ENCODE results near the gene CFAP70. TPM values are rescaled to one million over a fixed set of nuclear protein-coding genes. Genes with fewer than 3 reads are reported as not detected.

The CFAP70 gene
- polyA plus RNA-seq, 1 donor from 2014 or later: 5.8 TPM

DNA sequence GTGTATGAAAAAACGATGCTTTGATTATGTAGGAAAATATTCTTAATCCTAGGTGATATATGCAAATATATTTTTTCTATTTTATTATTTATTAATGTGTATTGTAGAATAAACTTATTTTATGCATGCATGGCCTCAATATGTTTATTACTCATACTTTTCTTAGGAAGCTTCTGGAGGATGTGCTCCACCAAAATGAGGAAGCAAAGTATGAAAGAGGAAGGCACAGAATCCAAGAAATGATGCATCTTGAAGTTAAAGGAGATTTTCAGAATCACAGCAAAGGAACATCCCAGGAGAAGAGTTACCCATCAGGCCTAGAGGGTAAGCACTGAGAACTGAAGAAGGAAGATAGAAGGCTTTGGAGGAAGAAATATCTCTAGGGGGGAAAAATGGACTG is 71.2 kb downstream of the CFAP70 start:
- no peaks in the 10 kb centered on the region for H3K27me3 ChIP-seq (ENCODE audit: insufficient read depth, low read depth, low read length)
- H3K79me2 ChIP-seq (replicated peaks; ENCODE audit: insufficient read depth, low read length): no peaks in the 10 kb centered on the region
- H2AFZ ChIP-seq (ENCODE audit: low read depth, low read length): no peak overlapping the region
- no peaks in the 10 kb centered on the region for H3K9me3 ChIP-seq (ENCODE audit: low read length)
- H3K27ac ChIP-seq (ENCODE audit: low read length): no peak overlapping the region
- H3K36me3 ChIP-seq (ENCODE audit: insufficient read depth, low read length): no peaks in the 10 kb centered on the region
- TF ChIP-seq EP300 (conservative IDR thresholded peaks at IDR 0.05; ENCODE audit: poor library complexity, severe bottlenecking): no peak
- no peak for TF ChIP-seq TAF1 (IDR thresholded peaks at IDR 0.05; ENCODE audit: low read depth)
- TF ChIP-seq MXI1 (conservative IDR thresholded peaks at IDR 0.05; ENCODE audit: poor library complexity, severe bottlenecking): no peak
- TF ChIP-seq EZH2 (IDR thresholded peaks at IDR 0.05; ENCODE audit: borderline replicate concordance, insufficient read depth, low read length, poor library complexity, severe bottlenecking): no peak
- H3K4me3 ChIP-seq (ENCODE audit: low read length): no peak overlapping the region
- H4K20me1 ChIP-seq (ENCODE audit: insufficient read depth): no peaks in the 10 kb centered on the region
- H3K4me2 ChIP-seq (ENCODE audit: low read length): no peak overlapping the region
- no peaks in the 10 kb centered on the region for H3K9me2 ChIP-seq (ENCODE audit: insufficient read depth, low read length)
- no peak overlapping the region for H3K9ac ChIP-seq (ENCODE audit: low read length)
- no peaks in the 10 kb centered on the region for H3F3A ChIP-seq (ENCODE audit: insufficient read depth, low read length, poor library complexity, severe bottlenecking)

DNA sequence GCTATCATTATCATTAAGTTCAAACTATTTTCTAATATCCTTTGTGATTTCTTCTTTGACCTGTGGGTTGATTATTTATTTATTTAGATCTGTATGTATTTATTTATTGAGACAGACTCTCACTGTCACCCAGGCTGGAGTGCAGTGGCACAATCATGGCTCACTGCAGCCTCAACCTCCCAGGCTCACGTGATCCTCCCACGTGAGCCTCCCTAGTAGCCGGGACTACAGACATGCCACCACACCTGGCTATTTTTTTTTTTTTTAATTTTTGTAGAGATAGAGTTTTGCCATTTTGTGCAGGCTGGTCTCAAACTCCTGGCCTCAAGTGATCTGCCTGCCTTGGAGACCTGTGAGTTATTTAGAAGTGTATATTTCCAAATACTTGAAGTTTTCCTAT is 77.6 kb downstream of the CFAP70 start:
- Histone ChIP-seq H3K9me3 (ENCODE audit: low read length) (no peaks in the 10 kb centered on the region), H2AFZ (ENCODE audit: low read depth, low read length) (no peak overlapping the region)

More for the DNA sequence above, 77.6 kb downstream of the CFAP70 start:
- H4K20me1 ChIP-seq (ENCODE audit: insufficient read depth): no peaks in the 10 kb centered on the region
- H3K9me2 ChIP-seq (ENCODE audit: insufficient read depth, low read length): no peaks in the 10 kb centered on the region
- no peaks in the 10 kb centered on the region for H3F3A ChIP-seq (ENCODE audit: insufficient read depth, low read length, poor library complexity, severe bottlenecking)
- no peak overlapping the region for H3K4me3 ChIP-seq (ENCODE audit: low read length)
- no peaks in the 10 kb centered on the region for H3K27me3 ChIP-seq (ENCODE audit: insufficient read depth, low read depth, low read length)
- H3K27ac ChIP-seq (ENCODE audit: low read length): no peak overlapping the region
- H3K9ac ChIP-seq (ENCODE audit: low read length): no peak overlapping the region
- no peak for TF ChIP-seq TAF1 (IDR thresholded peaks at IDR 0.05; ENCODE audit: low read depth)
- TF ChIP-seq EZH2 (IDR thresholded peaks at IDR 0.05; ENCODE audit: borderline replicate concordance, insufficient read depth, low read length, poor library complexity, severe bottlenecking): no peak
- TF ChIP-seq RAD21 (conservative IDR thresholded peaks at IDR 0.05): no peak
- TF ChIP-seq, protein P1, sequence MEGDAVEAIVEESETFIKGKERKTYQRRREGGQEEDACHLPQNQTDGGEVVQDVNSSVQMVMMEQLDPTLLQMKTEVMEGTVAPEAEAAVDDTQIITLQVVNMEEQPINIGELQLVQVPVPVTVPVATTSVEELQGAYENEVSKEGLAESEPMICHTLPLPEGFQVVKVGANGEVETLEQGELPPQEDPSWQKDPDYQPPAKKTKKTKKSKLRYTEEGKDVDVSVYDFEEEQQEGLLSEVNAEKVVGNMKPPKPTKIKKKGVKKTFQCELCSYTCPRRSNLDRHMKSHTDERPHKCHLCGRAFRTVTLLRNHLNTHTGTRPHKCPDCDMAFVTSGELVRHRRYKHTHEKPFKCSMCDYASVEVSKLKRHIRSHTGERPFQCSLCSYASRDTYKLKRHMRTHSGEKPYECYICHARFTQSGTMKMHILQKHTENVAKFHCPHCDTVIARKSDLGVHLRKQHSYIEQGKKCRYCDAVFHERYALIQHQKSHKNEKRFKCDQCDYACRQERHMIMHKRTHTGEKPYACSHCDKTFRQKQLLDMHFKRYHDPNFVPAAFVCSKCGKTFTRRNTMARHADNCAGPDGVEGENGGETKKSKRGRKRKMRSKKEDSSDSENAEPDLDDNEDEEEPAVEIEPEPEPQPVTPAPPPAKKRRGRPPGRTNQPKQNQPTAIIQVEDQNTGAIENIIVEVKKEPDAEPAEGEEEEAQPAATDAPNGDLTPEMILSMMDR (IDR thresholded peaks at IDR 0.05; ENCODE audit: poor library complexity, severe bottlenecking): no peak
- TF ChIP-seq SMC3 (conservative IDR thresholded peaks at IDR 0.05; ENCODE audit: poor library complexity): no peak
- no peak for TF ChIP-seq MXI1 (conservative IDR thresholded peaks at IDR 0.05; ENCODE audit: poor library complexity, severe bottlenecking)
- TF ChIP-seq EP300 (conservative IDR thresholded peaks at IDR 0.05; ENCODE audit: poor library complexity, severe bottlenecking): no peak
- no peak for TF ChIP-seq POLR2AphosphoS5 (IDR thresholded peaks at IDR 0.05)
- TF ChIP-seq, protein P2, sequence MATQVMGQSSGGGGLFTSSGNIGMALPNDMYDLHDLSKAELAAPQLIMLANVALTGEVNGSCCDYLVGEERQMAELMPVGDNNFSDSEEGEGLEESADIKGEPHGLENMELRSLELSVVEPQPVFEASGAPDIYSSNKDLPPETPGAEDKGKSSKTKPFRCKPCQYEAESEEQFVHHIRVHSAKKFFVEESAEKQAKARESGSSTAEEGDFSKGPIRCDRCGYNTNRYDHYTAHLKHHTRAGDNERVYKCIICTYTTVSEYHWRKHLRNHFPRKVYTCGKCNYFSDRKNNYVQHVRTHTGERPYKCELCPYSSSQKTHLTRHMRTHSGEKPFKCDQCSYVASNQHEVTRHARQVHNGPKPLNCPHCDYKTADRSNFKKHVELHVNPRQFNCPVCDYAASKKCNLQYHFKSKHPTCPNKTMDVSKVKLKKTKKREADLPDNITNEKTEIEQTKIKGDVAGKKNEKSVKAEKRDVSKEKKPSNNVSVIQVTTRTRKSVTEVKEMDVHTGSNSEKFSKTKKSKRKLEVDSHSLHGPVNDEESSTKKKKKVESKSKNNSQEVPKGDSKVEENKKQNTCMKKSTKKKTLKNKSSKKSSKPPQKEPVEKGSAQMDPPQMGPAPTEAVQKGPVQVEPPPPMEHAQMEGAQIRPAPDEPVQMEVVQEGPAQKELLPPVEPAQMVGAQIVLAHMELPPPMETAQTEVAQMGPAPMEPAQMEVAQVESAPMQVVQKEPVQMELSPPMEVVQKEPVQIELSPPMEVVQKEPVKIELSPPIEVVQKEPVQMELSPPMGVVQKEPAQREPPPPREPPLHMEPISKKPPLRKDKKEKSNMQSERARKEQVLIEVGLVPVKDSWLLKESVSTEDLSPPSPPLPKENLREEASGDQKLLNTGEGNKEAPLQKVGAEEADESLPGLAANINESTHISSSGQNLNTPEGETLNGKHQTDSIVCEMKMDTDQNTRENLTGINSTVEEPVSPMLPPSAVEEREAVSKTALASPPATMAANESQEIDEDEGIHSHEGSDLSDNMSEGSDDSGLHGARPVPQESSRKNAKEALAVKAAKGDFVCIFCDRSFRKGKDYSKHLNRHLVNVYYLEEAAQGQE (IDR thresholded peaks at IDR 0.05; ENCODE audit: borderline replicate concordance): no peak
- no peaks in the 10 kb centered on the region for H3K79me2 ChIP-seq (replicated peaks; ENCODE audit: insufficient read depth, low read length)
- no peak overlapping the region for H3K4me2 ChIP-seq (ENCODE audit: low read length)
- H3K36me3 ChIP-seq (ENCODE audit: insufficient read depth, low read length): no peaks in the 10 kb centered on the region

Measured in neural cell (in vitro differentiated cells).